B cell (primary cell): ENCODE data around the gene CUZD1. TPM values are rescaled to one million over a fixed set of nuclear protein-coding genes. Genes with fewer than 3 reads are reported as not detected.

Experiments
- ATAC-seq: fragments of 200-7000 bp; cut with Tn5 transposase; one replicate; pipeline ENCODE4 v1.10.0; 2021; ENCODE audit warnings: low read depth, mild to moderate bottlenecking, moderate number of reproducible peaks, moderate library complexity
- CTCF ChIA-PET: fragments of 350-600 bp; sonication (Branson Sonifier 250); formaldehyde crosslinking; loops from one replicate; lab custom pipeline; 2021; ENCODE audit warnings: antibody characterized with exemption, inconsistent platforms; lab: Charles Lee
- POLR2A ChIA-PET: fragments of 350-600 bp; sonication (Branson Sonifier 250); formaldehyde crosslinking; loops from one replicate; lab custom pipeline; 2021; ENCODE audit warnings: antibody characterized with exemption; lab: Charles Lee
- DNase-seq: peaks from one replicate; pipeline ENCODE4 v3.0.0; 2013
- H2AFZ ChIP-seq: 2 replicates; pipeline ENCODE4 v1.6.1; 2012; ENCODE audit warnings: mild to moderate bottlenecking, low read depth, low read length; ENCODE audit not compliant: insufficient read depth, poor library complexity, severe bottlenecking
- H3K27ac ChIP-seq, 2 donors: 1 replicate in 1 of 2; 2 replicates in 1 of 2; pipeline ENCODE4 v1.5.1; 2012 to 2013; ENCODE audit warnings: low read length in 2 of 2, mild to moderate bottlenecking in 2 of 2, moderate library complexity in 1 of 2
- H3K27me3 ChIP-seq, 4 experiments: fragments of 200-600 bp in 1 of 4; sonication (generic) in 1 of 4; replicated peaks in 1 of 4; 1 replicate in 2 of 4; 2 replicates in 2 of 4; pipeline versions ENCODE4 v1.6.1 to v1.7.0; 2013 to 2016; ENCODE audit warnings: low read length in 3 of 4, mild to moderate bottlenecking in 2 of 4, mixed read lengths in 1 of 4, moderate library complexity in 1 of 4; ENCODE audit not compliant: insufficient read depth in 4 of 4, control insufficient read depth in 3 of 4; ENCODE audit errors: control extremely low read depth in 1 of 4
- H3K36me3 ChIP-seq, 2 experiments: replicated peaks in 1 of 2; 1 replicate in 1 of 2; 2 replicates in 1 of 2; pipeline versions ENCODE4 v1.6.1 to v1.7.1; 2013; ENCODE audit warnings: low read length in 1 of 2; ENCODE audit not compliant: insufficient read depth in 2 of 2, control insufficient read depth in 1 of 2; ENCODE audit errors: control extremely low read depth in 1 of 2, extremely low read depth in 1 of 2
- H3K4me1 ChIP-seq, 2 donors: fragments of 200-600 bp in 1 of 2; sonication (generic) in 1 of 2; 1 replicate in 1 of 2; 2 replicates in 1 of 2; pipeline versions ENCODE4 v1.5.1 to v1.6.1; 2013 to 2017; ENCODE audit warnings: low read length in 2 of 2; ENCODE audit not compliant: control insufficient read depth in 2 of 2, insufficient read depth in 2 of 2
- H3K4me2 ChIP-seq: replicated peaks from 2 replicates; pipeline ENCODE3; 2012; ENCODE audit warnings: mild to moderate bottlenecking, low read depth, low read length; ENCODE audit not compliant: poor library complexity, severe bottlenecking
- H3K4me3 ChIP-seq, 5 experiments: fragments of 200-600 bp in 1 of 5; sonication (generic) in 1 of 5; 1 replicate in 3 of 5; 2 replicates in 2 of 5; pipeline versions ENCODE4 v1.5.1 to v1.7.0; 2011 to 2016; ENCODE audit warnings: low read length in 4 of 5, mild to moderate bottlenecking in 4 of 5, low read depth in 2 of 5, control low read depth in 1 of 5, moderate library complexity in 1 of 5; ENCODE audit not compliant: insufficient read depth in 1 of 5; ENCODE audit errors: control extremely low read depth in 1 of 5, extremely low read depth in 1 of 5
- H3K79me2 ChIP-seq: fragments of 200-600 bp; sonication (generic); one replicate; pipeline ENCODE4 v1.6.0; 2016; ENCODE audit warnings: low read length; ENCODE audit not compliant: control insufficient read depth, insufficient read depth
- H3K9ac ChIP-seq: fragments of 200-600 bp; sonication (generic); 2 replicates; pipeline ENCODE4 v1.6.1; 2017; ENCODE audit warnings: mild to moderate bottlenecking, low read length, moderate library complexity
- H3K9me3 ChIP-seq, 3 donors: one replicate each; pipeline versions ENCODE4 v1.6.1 to v1.7.1; 2013; ENCODE audit warnings: low read length in 2 of 3; ENCODE audit not compliant: control insufficient read depth in 2 of 3, insufficient read depth in 1 of 3; ENCODE audit errors: control extremely low read depth in 1 of 3
- H4K20me1 ChIP-seq: 2 replicates; pipeline ENCODE4 v1.6.0; 2012; ENCODE audit warnings: mild to moderate bottlenecking, low read length; ENCODE audit not compliant: insufficient read depth, control insufficient read depth, poor library complexity, severe bottlenecking
- H3K27ac Mint-ChIP-seq: one replicate; pipeline ENCODE4 v1.8.0; 2021; ENCODE audit warnings: mixed read lengths
- H3K27me3 Mint-ChIP-seq: one replicate; pipeline ENCODE4 v1.8.0; 2021; ENCODE audit warnings: mixed read lengths
- H3K4me1 Mint-ChIP-seq: one replicate; pipeline ENCODE4 v1.8.0; 2021; ENCODE audit warnings: mixed read lengths
- H3K4me3 Mint-ChIP-seq: one replicate; pipeline ENCODE4 v1.8.0; 2021; ENCODE audit warnings: mixed read lengths
- H3K9me3 Mint-ChIP-seq: one replicate; pipeline ENCODE4 v1.8.0; 2022; ENCODE audit warnings: mixed read lengths; ENCODE audit not compliant: insufficient read depth
- CTCF ChIP-seq: fragments of 200-600 bp; IDR thresholded peaks from one replicate; pipeline ENCODE4 v1.8.0; 2022; ENCODE audit warnings: antibody characterized with exemption, mild to moderate bottlenecking
- EZH2 ChIP-seq: IDR thresholded peaks from 2 replicates; pipeline ENCODE4 v1.6.1; 2012; ENCODE audit warnings: borderline replicate concordance, low read depth, mild to moderate bottlenecking, moderate library complexity, low read length; ENCODE audit not compliant: insufficient read depth, poor library complexity, severe bottlenecking
- WGBS: methylation state at CpG from one replicate; pipeline ENCODE4 v1.1.5; 2013; ENCODE audit warnings: missing lambda C conversion rate; ENCODE audit not compliant: insufficient coverage; 5-methylcytosine and 5-hydroxymethylcytosine counted together
- intact Hi-C: fragments of 100-400 bp; cut with micrococcal nuclease; formaldehyde crosslinking; loops from one replicate; pipeline ENCODE4 v1.10.0; 2022
- polyA plus RNA-seq: library from polyadenylated mRNA; depleted of rRNA; stranded (reverse); fragments of >200 nt; gene quantifications from 2 replicates; pipeline ENCODE4 v1.2.3, GENCODE V29; 2012
- total RNA-seq, 2 donors: library from RNA; stranded (reverse); fragments of 120-200 nt in 1 of 2; gene quantifications; 1 replicate in 1 of 2; 2 replicates in 1 of 2; pipeline versions ENCODE4 v1.2.3 to v1.2.4, GENCODE V29; 2013 to 2022

CUZD1 gene
- total and polyA plus RNA-seq, 2 donors (not counting 1 experiment from before 2014, with no cell fraction given), result 2.1 to 3.3 TPM

DNA sequence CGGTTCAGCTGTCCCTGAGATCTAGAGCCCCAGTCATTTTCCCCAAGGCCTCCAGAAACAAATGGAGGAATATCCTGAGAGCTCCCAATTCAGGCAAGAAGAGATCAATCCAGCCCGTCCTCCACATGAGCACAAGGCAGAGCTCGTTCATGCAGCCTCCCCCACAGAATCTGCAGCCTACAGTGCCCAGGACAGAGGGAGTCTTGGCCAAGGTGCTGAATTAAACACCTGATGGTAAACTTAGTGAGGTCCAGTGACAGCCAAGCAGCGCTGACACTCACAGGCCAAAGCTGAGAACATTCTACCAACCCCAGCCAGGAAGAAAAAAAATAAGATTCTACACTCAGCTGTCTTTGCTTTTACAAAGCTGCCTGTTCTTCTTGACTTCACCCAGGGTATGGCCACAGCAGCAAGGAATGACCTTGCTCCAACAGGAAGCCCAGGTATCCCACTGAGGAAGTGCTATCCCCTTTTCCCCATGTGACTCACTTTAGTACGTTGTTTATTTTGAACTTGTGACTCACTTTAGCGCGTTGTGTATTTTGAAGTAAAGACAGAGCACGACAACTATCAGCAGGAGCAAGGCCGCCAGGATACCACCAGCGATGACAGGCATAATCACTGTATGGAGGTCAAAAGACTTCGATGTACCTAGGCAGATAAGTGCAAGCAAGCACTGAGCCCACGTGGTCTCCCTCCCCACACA is 4.4 kb upstream of the CUZD1 start:
- no peak for TF ChIP-seq CTCF
- TF ChIP-seq EZH2, result no peak
- H3K4me1 Mint-ChIP-seq, result peaks cover 6% of the 10 kb centered on the region
- no peak for DNase-seq
- no peak overlapping the region for H3K9ac ChIP-seq
- H3K4me2 ChIP-seq, result no peak overlapping the region
- ChIA-PET CTCF (no interaction called here), POLR2A (no interaction called here)
- intact Hi-C loops, result no loop called here
- H3K9me3 ChIP-seq, result peaks cover 0 to 5% (median 0%) of the 10 kb centered on the region in 3 donors
- no peak overlapping the region for H3K4me3 Mint-ChIP-seq
- no peaks in the 10 kb centered on the region for H4K20me1 ChIP-seq
- no peak overlapping the region for H2AFZ ChIP-seq
- H3K4me1 ChIP-seq, result no peaks in the 10 kb centered on the region
- H3K27me3 Mint-ChIP-seq, result no peaks in the 10 kb centered on the region
- WGBS, result 98% methylated on average over 9 of the region's 12 CpGs
- peaks cover 2 to 22% of the 10 kb centered on the region in 2 experiments for H3K36me3 ChIP-seq
- H3K27ac Mint-ChIP-seq, result no peak overlapping the region
- H3K79me2 ChIP-seq, result no peaks in the 10 kb centered on the region
- no peak for ATAC-seq
- no peak overlapping the region for H3K27ac ChIP-seq
- no peaks in the 10 kb centered on the region for H3K27me3 ChIP-seq
- H3K4me3 ChIP-seq, result no peak overlapping the region
- H3K9me3 Mint-ChIP-seq, result no peaks in the 10 kb centered on the region

- CTCF ChIA-PET, result no interaction called here
- Histone ChIP-seq H3K4me1 (no peaks in the 10 kb centered on the region), H2AFZ (no peak overlapping the region), H3K36me3 (peaks cover 2 to 13% of the 10 kb centered on the region in 2 experiments), H3K27ac (no peak overlapping the region), H3K4me2 (no peak overlapping the region), H3K9ac (no peak overlapping the region), H3K27me3 (no peaks in the 10 kb centered on the region), H3K79me2 (no peaks in the 10 kb centered on the region), H3K9me3 (peaks cover 0 to 5% (median 0%) of the 10 kb centered on the region in 3 donors), H3K4me3 (no peak overlapping the region), H4K20me1 (no peaks in the 10 kb centered on the region)
- WGBS, result 100% methylated on average over 2 of the region's 2 CpGs
- no peak overlapping the region for H3K4me3 Mint-ChIP-seq
- no peaks in the 10 kb centered on the region for H3K27me3 Mint-ChIP-seq
- H3K4me1 Mint-ChIP-seq, result peaks cover 6% of the 10 kb centered on the region
- TF ChIP-seq EZH2 (no peak), CTCF (no peak)
- intact Hi-C loops, result no loop called here
- DNase-seq (no peak), ATAC-seq (no peak)
- H3K27ac Mint-ChIP-seq, result no peak overlapping the region
- POLR2A ChIA-PET, result no interaction called here
- no peaks in the 10 kb centered on the region for H3K9me3 Mint-ChIP-seq
Measured at GRCh38 chr10:122849090-122849489, 3.4 kb upstream of the CUZD1 start.
